Neutrophil (primary cell): ENCODE results near the gene CAPN8.

Source experiments
- H3K27ac ChIP-seq: fragments of 200-600 bp; sonication (generic); 2 replicates; pipeline ENCODE4 v1.5.1; 2016; ENCODE audit warnings: mild to moderate bottlenecking, moderate library complexity
- H3K27me3 ChIP-seq: fragments of 200-600 bp; sonication (generic); 2 replicates; pipeline ENCODE4 v1.6.0; 2016; ENCODE audit warnings: mild to moderate bottlenecking
- H3K36me3 ChIP-seq: fragments of 200-600 bp; sonication (generic); 2 replicates; pipeline ENCODE4 v1.5.1; 2017
- H3K4me1 ChIP-seq, 2 experiments: fragments of 200-600 bp in 1 of 2; sonication (generic) in 1 of 2; 1 replicate in 1 of 2; 2 replicates in 1 of 2; pipeline versions ENCODE4 v1.5.1 to v1.6.1; 2013 to 2016; ENCODE audit warnings: low read depth in 1 of 2, low read length in 1 of 2, mild to moderate bottlenecking in 1 of 2, moderate library complexity in 1 of 2; ENCODE audit not compliant: control insufficient read depth in 1 of 2, insufficient read depth in 1 of 2
- H3K4me3 ChIP-seq, 2 experiments: fragments of 200-600 bp in 1 of 2; sonication (generic) in 1 of 2; 1 replicate in 1 of 2; 2 replicates in 1 of 2; pipeline ENCODE4 v1.5.1; 2013 to 2016; ENCODE audit warnings: low read depth in 1 of 2, low read length in 1 of 2, mild to moderate bottlenecking in 1 of 2, moderate library complexity in 1 of 2
- H3K9me3 ChIP-seq: fragments of 200-600 bp; sonication (generic); 2 replicates; pipeline ENCODE4 v1.5.1; 2016
- CTCF ChIP-seq: fragments of 200-600 bp; sonication (generic); IDR thresholded peaks from 2 replicates; pipeline ENCODE4 v1.5.1; 2016; ENCODE audit warnings: antibody characterized with exemption

The CAPN8 gene

GRCh38 chr1:223500560-223501425, 164.7 kb downstream of the CAPN8 start:
- Histone ChIP-seq H3K9me3 (no peaks in the 10 kb centered on the region), H3K27ac (no peak overlapping the region), H3K4me1 (no peaks in the 10 kb centered on the region), H3K4me3 (no peak overlapping the region), H3K27me3 (no peaks in the 10 kb centered on the region), H3K36me3 (no peaks in the 10 kb centered on the region)
- no peak for TF ChIP-seq CTCF

GRCh38 chr1:223496883-223497282, 168.6 kb downstream of the CAPN8 start:
- H3K27ac ChIP-seq: no peak overlapping the region
- TF ChIP-seq CTCF: no peak
- no peak overlapping the region for H3K4me3 ChIP-seq

GRCh38 chr1:223494926-223495645, 170.4 kb downstream of the CAPN8 start:
- Histone ChIP-seq H3K27ac (no peak overlapping the region), H3K4me1 (no peaks in the 10 kb centered on the region), H3K9me3 (no peaks in the 10 kb centered on the region), H3K4me3 (no peak overlapping the region), H3K36me3 (no peaks in the 10 kb centered on the region), H3K27me3 (no peaks in the 10 kb centered on the region)
- no peak for TF ChIP-seq CTCF

More at GRCh38 chr1:223496883-223497282, 168.6 kb downstream of the CAPN8 start:
- Histone ChIP-seq H3K9me3 (no peaks in the 10 kb centered on the region), H3K27me3 (no peaks in the 10 kb centered on the region), H3K4me1 (no peaks in the 10 kb centered on the region), H3K36me3 (no peaks in the 10 kb centered on the region)

GRCh38 chr1:223492044-223492443, 173.5 kb downstream of the CAPN8 start:
- Histone ChIP-seq H3K9me3 (no peaks in the 10 kb centered on the region), H3K36me3 (no peaks in the 10 kb centered on the region), H3K4me1 (no peaks in the 10 kb centered on the region), H3K4me3 (no peak overlapping the region), H3K27ac (no peak overlapping the region), H3K27me3 (peaks cover 5% of the 10 kb centered on the region)
- no peak for TF ChIP-seq CTCF
